ENCODE measurements around the gene CCDC149.

CCDC149 gene

GRCh38 chr4:24810871-24811631 is 101.8 kb downstream of the CCDC149 start:
- no peak for TF ChIP-seq GLIS3 (CRISPR knock-in tag; IDR thresholded peaks at IDR 0.05)
- no peak for TF ChIP-seq ESRRG (CRISPR knock-in tag; IDR thresholded peaks at IDR 0.05)
- no peak for TF ChIP-seq ARNTL (CRISPR knock-in tag; IDR thresholded peaks at IDR 0.05; ENCODE audit: borderline replicate concordance, low read depth)
- TF ChIP-seq CREB5 (CRISPR knock-in tag; IDR thresholded peaks at IDR 0.05; ENCODE audit: low read depth) = no peak
- TF ChIP-seq PATZ1 (CRISPR knock-in tag; IDR thresholded peaks at IDR 0.05; ENCODE audit: borderline replicate concordance) = no peak
- no peak for TF ChIP-seq RARB (CRISPR knock-in tag; IDR thresholded peaks at IDR 0.05)
- TF ChIP-seq ZFP3 (CRISPR knock-in tag; IDR thresholded peaks at IDR 0.05) = no peak
- no peak for TF ChIP-seq OSR1 (CRISPR knock-in tag; IDR thresholded peaks at IDR 0.05)
- TF ChIP-seq TOX (CRISPR knock-in tag; IDR thresholded peaks at IDR 0.05; ENCODE audit: borderline replicate concordance) = no peak
- no peak for TF ChIP-seq POU6F1 (CRISPR knock-in tag; IDR thresholded peaks at IDR 0.05; ENCODE audit: borderline replicate concordance, low read depth)
- no peak for TF ChIP-seq SNAI2 (CRISPR knock-in tag; IDR thresholded peaks at IDR 0.05)
- TF ChIP-seq PPARA (CRISPR knock-in tag; IDR thresholded peaks at IDR 0.05; ENCODE audit: borderline replicate concordance) = no peak
- TF ChIP-seq ZFP30 (CRISPR knock-in tag; IDR thresholded peaks at IDR 0.05) = no peak
- TF ChIP-seq ZNF70 (CRISPR knock-in tag; IDR thresholded peaks at IDR 0.05) = no peak

GRCh38 chr4:24809815-24810405 is 102.9 kb downstream of the CCDC149 start:
- ATAC-seq = peak; percentile 66
- TF ChIP-seq CSRNP3 (CRISPR knock-in tag; IDR thresholded peaks at IDR 0.05) (no peak), POU6F1 (CRISPR knock-in tag; IDR thresholded peaks at IDR 0.05; ENCODE audit: borderline replicate concordance, low read depth) (no peak), ZNF8 (CRISPR knock-in tag; IDR thresholded peaks at IDR 0.05) (no peak), ZFP30 (CRISPR knock-in tag; IDR thresholded peaks at IDR 0.05) (no peak), ESRRG (CRISPR knock-in tag; IDR thresholded peaks at IDR 0.05) (no peak), GLIS3 (CRISPR knock-in tag; IDR thresholded peaks at IDR 0.05) (no peak)

More at GRCh38 chr4:24810871-24811631, 101.8 kb downstream of the CCDC149 start:
- no peak for ATAC-seq

GRCh38 chr4:24809376-24809775 is 103.5 kb downstream of the CCDC149 start:
- peak; percentile 82 for ATAC-seq
- TF ChIP-seq CREB5 (CRISPR knock-in tag; IDR thresholded peaks at IDR 0.05; ENCODE audit: low read depth) (no peak), POU6F1 (CRISPR knock-in tag; IDR thresholded peaks at IDR 0.05; ENCODE audit: borderline replicate concordance, low read depth) (no peak), TOX (CRISPR knock-in tag; IDR thresholded peaks at IDR 0.05; ENCODE audit: borderline replicate concordance) (no peak), ZFP3 (CRISPR knock-in tag; IDR thresholded peaks at IDR 0.05) (no peak), GLIS3 (CRISPR knock-in tag; IDR thresholded peaks at IDR 0.05) (no peak), ZFP30 (CRISPR knock-in tag; IDR thresholded peaks at IDR 0.05) (no peak), ZC3H10 (CRISPR knock-in tag; IDR thresholded peaks at IDR 0.05) (no peak), TSHZ2 (CRISPR knock-in tag; IDR thresholded peaks at IDR 0.05) (no peak), BACH2 (CRISPR knock-in tag; IDR thresholded peaks at IDR 0.05; ENCODE audit: borderline replicate concordance) (no peak), ARNTL (CRISPR knock-in tag; IDR thresholded peaks at IDR 0.05; ENCODE audit: borderline replicate concordance, low read depth) (no peak), OSR1 (CRISPR knock-in tag; IDR thresholded peaks at IDR 0.05) (no peak), ZNF70 (CRISPR knock-in tag; IDR thresholded peaks at IDR 0.05) (no peak), ZNF8 (CRISPR knock-in tag; IDR thresholded peaks at IDR 0.05) (no peak), RARB (CRISPR knock-in tag; IDR thresholded peaks at IDR 0.05) (no peak), TCF4 (CRISPR knock-in tag; IDR thresholded peaks at IDR 0.05; ENCODE audit: borderline replicate concordance) (no peak), CSDC2 (CRISPR knock-in tag; IDR thresholded peaks at IDR 0.05) (no peak)

Data from SK-N-SH treated with all-trans-retinoic acid at 6 μM for 48 hours (cell line).